Measurements from ENCODE around the gene ATP6V1G1. TPM values are rescaled to one million over a fixed set of nuclear protein-coding genes. Genes with fewer than 3 reads are reported as not detected.

ATP6V1G1 gene
- total RNA-seq, 2 experiments from 2014 or later, result 99.0 to 117 TPM

DNA sequence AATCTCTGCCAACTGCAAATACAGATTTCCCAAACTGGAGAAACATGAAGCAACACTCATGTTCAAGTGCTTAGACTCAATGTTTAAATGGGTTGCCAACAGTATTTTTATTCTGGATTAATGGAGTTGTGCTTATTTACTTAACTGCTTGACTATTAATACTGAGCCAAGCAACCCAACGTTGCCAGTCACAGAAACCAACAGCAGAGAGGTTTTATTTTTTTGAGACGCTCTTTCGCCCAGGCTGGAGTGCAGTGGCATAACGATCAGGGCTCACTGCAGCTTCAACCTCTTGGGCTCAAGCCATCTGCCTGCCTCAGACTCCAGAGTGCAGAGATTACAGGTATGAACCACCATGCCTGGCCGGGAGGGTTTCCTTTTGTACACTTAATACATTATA is 15.1 kb downstream of the ATP6V1G1 start:
- peaks cover 48% of the 10 kb centered on the region for H3K36me3 ChIP-seq (ENCODE audit: insufficient read depth, low read length)
- CTCF ChIA-PET (ENCODE audit: unreplicated experiment), result interaction anchor here (1.2 kb wide), 1 partner anchor 12 kb away, joined by 3 read pairs; no protein-coding TSS in a partner anchor
- H3K4me1 ChIP-seq (ENCODE audit: insufficient read depth, low read length, poor library complexity, severe bottlenecking), result peaks cover 43% of the 10 kb centered on the region
- H3K4me3 ChIP-seq (ENCODE audit: low read depth, low read length, poor library complexity, severe bottlenecking), result no peak overlapping the region
- BruUV-seq (replicated peaks), result no TSS peak
- H3K9me3 ChIP-seq (ENCODE audit: low read length), result peaks cover 15% of the 10 kb centered on the region; the same call in 1 of the 2 replicates
- no peak overlapping the region for H3K27ac ChIP-seq (ENCODE audit: low read depth, low read length, poor library complexity, severe bottlenecking)
- H2AFZ ChIP-seq (ENCODE audit: low read length), result no peak overlapping the region
- no peak overlapping the region for H3K4me2 ChIP-seq (ENCODE audit: low read length)
- H3K79me2 ChIP-seq (ENCODE audit: insufficient read depth, low read depth, low read length), result no peaks in the 10 kb centered on the region
- intact Hi-C loops (cut with micrococcal nuclease; ENCODE audit: unreplicated experiment), result no loop called here
- no peaks in the 10 kb centered on the region for H3K9me2 ChIP-seq (ENCODE audit: insufficient read depth, low read length)
- POLR2A ChIA-PET, result interaction anchor here (1.0 to 4.9 kb wide), 3 partner anchors 11 to 36 kb away, joined by 5 to 47 read pairs (median 5); no protein-coding TSS in a partner anchor
- no peak for DNase-seq (ENCODE audit: low spot score)
- TF ChIP-seq, protein P1, sequence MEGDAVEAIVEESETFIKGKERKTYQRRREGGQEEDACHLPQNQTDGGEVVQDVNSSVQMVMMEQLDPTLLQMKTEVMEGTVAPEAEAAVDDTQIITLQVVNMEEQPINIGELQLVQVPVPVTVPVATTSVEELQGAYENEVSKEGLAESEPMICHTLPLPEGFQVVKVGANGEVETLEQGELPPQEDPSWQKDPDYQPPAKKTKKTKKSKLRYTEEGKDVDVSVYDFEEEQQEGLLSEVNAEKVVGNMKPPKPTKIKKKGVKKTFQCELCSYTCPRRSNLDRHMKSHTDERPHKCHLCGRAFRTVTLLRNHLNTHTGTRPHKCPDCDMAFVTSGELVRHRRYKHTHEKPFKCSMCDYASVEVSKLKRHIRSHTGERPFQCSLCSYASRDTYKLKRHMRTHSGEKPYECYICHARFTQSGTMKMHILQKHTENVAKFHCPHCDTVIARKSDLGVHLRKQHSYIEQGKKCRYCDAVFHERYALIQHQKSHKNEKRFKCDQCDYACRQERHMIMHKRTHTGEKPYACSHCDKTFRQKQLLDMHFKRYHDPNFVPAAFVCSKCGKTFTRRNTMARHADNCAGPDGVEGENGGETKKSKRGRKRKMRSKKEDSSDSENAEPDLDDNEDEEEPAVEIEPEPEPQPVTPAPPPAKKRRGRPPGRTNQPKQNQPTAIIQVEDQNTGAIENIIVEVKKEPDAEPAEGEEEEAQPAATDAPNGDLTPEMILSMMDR (conservative IDR thresholded peaks at IDR 0.05; ENCODE audit: low read length), result no peak
- no peak for TF ChIP-seq EZH2phosphoT487 (IDR thresholded peaks at IDR 0.05; ENCODE audit: borderline replicate concordance, low read depth, low read length)
- H4K20me1 ChIP-seq (ENCODE audit: insufficient read depth, low read length), result no peaks in the 10 kb centered on the region

DNA sequence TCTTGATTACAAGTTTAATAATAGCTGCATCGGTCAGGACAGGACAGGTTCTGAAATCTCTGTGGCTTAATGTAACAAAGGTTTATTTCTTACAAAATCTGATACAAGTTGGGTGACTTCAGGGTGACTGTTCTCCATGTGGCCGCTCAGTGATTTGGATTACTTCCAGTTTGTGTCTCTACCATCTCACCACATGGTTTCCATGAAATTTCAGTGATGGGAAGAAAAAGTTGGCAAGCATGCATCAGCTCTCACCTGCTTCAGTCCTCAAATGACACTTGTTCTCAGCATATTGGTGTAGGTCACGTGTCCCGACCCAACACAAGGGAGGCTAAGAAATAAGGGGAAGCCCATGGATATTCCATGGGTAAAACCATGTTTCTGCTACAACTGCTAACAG is 15.7 kb downstream of the ATP6V1G1 start:
- BruUV-seq (replicated peaks), result no TSS peak
- Histone ChIP-seq H3K4me3 (ENCODE audit: low read depth, low read length, poor library complexity, severe bottlenecking) (no peak overlapping the region), H4K20me1 (ENCODE audit: insufficient read depth, low read length) (no peaks in the 10 kb centered on the region), H3K9me2 (ENCODE audit: insufficient read depth, low read length) (no peaks in the 10 kb centered on the region), H3K27ac (ENCODE audit: low read depth, low read length, poor library complexity, severe bottlenecking) (no peak overlapping the region), H3K4me2 (ENCODE audit: low read length) (no peak overlapping the region), H3K4me1 (ENCODE audit: insufficient read depth, low read length, poor library complexity, severe bottlenecking) (peaks cover 50% of the 10 kb centered on the region), H3K36me3 (ENCODE audit: insufficient read depth, low read length) (peaks cover 41% of the 10 kb centered on the region), H3K9me3 (ENCODE audit: low read length) (peaks cover 15% of the 10 kb centered on the region; the same call in 1 of the 2 replicates), H3K79me2 (ENCODE audit: insufficient read depth, low read depth, low read length) (no peaks in the 10 kb centered on the region), H2AFZ (ENCODE audit: low read length) (no peak overlapping the region)
- DNase-seq (ENCODE audit: low spot score), result no peak
- intact Hi-C loops (cut with micrococcal nuclease; ENCODE audit: unreplicated experiment), result no loop called here
- no peak for TF ChIP-seq EZH2phosphoT487 (IDR thresholded peaks at IDR 0.05; ENCODE audit: borderline replicate concordance, low read depth, low read length)
- TF ChIP-seq, protein P1 (conservative IDR thresholded peaks at IDR 0.05; ENCODE audit: low read length), result no peak
- CTCF ChIA-PET (ENCODE audit: unreplicated experiment), result interaction anchor here (1.1 to 1.3 kb wide), 3 partner anchors 11 to 50 kb away, joined by 3 read pairs; no protein-coding TSS in a partner anchor
- POLR2A ChIA-PET, result interaction anchor here (0.7 to 4.9 kb wide), 9 partner anchors 8 to 238 kb away, joined by 3 to 47 read pairs (median 5); partner anchors contain the start of gene ATP6V1G1

DNA sequence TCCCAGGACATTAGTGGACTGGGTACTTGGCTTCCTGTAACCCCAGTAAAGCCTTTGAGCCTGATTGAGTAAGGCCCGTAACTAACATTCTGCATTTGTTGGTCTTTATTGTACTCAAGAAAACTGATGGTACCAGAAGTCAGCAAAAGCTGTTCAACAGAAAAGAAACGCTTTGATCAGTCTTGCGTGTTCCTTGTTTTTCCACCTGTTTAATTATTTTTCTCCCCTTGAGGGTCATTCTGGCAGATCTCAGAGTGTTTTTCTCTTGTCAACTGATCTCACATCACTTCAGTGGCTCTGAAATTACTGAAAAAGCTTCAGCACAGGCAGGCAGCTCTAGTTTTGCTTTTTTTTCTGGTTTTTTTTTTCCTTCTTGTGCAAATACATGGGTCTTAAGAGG is 17.4 kb downstream of the ATP6V1G1 start:
- ChIA-PET POLR2A (interaction anchor here (0.5 to 4.9 kb wide), 10 partner anchors 9 to 332 kb away, joined by 3 to 47 read pairs (median 6); partner anchors contain the start of genes AKNA and ATP6V1G1), CTCF (ENCODE audit: unreplicated experiment) (interaction anchor here (0.8 to 2.5 kb wide), 2 partner anchors 13 to 67 kb away, joined by 4 to 13 read pairs; no protein-coding TSS in a partner anchor)
- TF ChIP-seq EZH2phosphoT487 (IDR thresholded peaks at IDR 0.05; ENCODE audit: borderline replicate concordance, low read depth, low read length), result no peak
- TF ChIP-seq, protein P1 (conservative IDR thresholded peaks at IDR 0.05; ENCODE audit: low read length), result no peak
- peaks cover 24% of the 10 kb centered on the region for H3K36me3 ChIP-seq (ENCODE audit: insufficient read depth, low read length)
- peak overlapping the region; percentile 40 for H3K4me3 ChIP-seq (ENCODE audit: low read depth, low read length, poor library complexity, severe bottlenecking)
- BruUV-seq (replicated peaks), result no TSS peak
- H3K9me2 ChIP-seq (ENCODE audit: insufficient read depth, low read length), result no peaks in the 10 kb centered on the region
- intact Hi-C loops (cut with micrococcal nuclease; ENCODE audit: unreplicated experiment), result loop anchor here (5.0 kb wide), 2 partner anchors 47 to 208 kb away; no protein-coding TSS in a partner anchor
- peak; percentile 86 for DNase-seq (ENCODE audit: low spot score)
- peak overlapping the region; percentile 64 for H3K4me2 ChIP-seq (ENCODE audit: low read length)
- peak overlapping the region; percentile 96; the same call in 1 of the 2 replicates for H2AFZ ChIP-seq (ENCODE audit: low read length)
- peaks cover 15% of the 10 kb centered on the region; the same call in 1 of the 2 replicates for H3K9me3 ChIP-seq (ENCODE audit: low read length)
- H3K79me2 ChIP-seq (ENCODE audit: insufficient read depth, low read depth, low read length), result no peaks in the 10 kb centered on the region
- peaks cover 66% of the 10 kb centered on the region for H3K4me1 ChIP-seq (ENCODE audit: insufficient read depth, low read length, poor library complexity, severe bottlenecking)
- peak overlapping the region; percentile 94 for H3K27ac ChIP-seq (ENCODE audit: low read depth, low read length, poor library complexity, severe bottlenecking)
- H4K20me1 ChIP-seq (ENCODE audit: insufficient read depth, low read length), result no peaks in the 10 kb centered on the region

Measured in OCI-LY7 (cell line).